Measurements from ENCODE around the gene CFHR4. TPM values are rescaled to one million over a fixed set of nuclear protein-coding genes. Genes with fewer than 3 reads are reported as not detected.

Gene CFHR4
- not detected in 2 replicates for total RNA-seq

DNA sequence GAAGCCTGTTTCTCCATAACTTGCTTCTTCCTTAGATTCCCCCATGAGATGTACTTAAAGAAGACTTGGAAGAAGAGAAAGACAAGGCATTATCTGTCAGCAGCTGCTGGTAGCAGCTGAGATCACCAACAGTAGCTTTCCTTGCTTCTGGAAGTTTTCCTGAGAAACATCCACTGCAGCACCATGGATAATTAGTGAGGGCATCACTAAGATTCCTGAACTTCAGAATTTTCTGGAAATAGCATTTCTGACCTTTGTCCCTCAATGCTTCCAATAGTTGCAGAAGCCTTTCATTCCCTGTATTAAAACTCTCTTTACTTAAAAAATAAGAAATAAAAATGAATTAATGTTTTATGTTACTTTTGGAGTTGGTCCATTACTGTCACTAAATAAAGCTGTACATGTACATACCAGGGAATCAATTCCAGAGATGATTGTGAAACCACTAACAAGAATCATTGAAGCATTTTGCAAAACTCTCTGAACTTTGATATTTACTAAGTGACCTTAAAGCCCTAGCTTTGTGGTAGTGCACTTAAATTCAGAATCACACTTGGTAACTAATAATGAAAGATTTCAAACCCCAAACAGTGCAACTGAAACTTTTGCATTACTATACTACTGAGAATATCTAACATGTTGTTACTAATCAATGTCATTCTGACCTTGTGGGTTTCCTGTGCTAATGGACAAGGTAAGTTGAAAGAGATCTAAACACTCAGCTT, at the start of gene CFHR4:
Gene CFHR4, plus strand, starts transcription at position 538 of the 725 bp plus-strand sequence. Its CDS starts 99 bp downstream, at position 637.

DNA sequence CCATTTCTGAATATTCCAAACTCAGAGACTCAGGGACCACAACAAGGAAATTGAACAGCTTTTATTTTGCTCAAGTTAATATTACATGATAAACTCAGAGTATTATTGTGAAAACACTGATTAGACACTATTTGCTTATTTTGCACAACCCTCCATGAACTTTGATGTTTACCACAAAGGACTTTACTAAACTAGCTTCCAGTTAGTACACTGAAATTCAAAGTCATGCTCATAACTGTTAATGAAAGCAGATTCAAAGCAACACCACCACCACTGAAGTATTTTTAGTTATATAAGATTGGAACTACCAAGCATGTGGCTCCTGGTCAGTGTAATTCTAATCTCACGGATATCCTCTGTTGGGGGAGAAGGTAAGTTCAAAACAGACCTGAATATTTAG, 55.7 kb downstream of the CFHR4 start, which contains the start of gene CFHR2:
Gene CFHR2, plus strand, starts transcription at position 171 of the 400 bp plus-strand sequence. Its CDS starts 143 bp downstream, at position 314.

Other genes with a start within 250 kb of the CFHR4 start
- gene CFH, start 236.0 kb upstream of the CFHR4 start, total RNA-seq: 1.4 and 5.5 TPM in 2 replicates
- not detected in 2 replicates for gene CFHR3, start 113.2 kb upstream of the CFHR4 start, total RNA-seq
- not detected in 2 replicates for gene CFHR1, start 68.3 kb upstream of the CFHR4 start, total RNA-seq
- not detected in 2 replicates for gene CFHR2, start 55.7 kb downstream of the CFHR4 start, total RNA-seq
- not detected in 2 replicates for gene CFHR5, start 89.5 kb downstream of the CFHR4 start, total RNA-seq
- not detected in 2 replicates for gene F13B, start 179.2 kb downstream of the CFHR4 start, total RNA-seq

Measured in hair follicular keratinocyte (primary cell).